Measurements from ENCODE around the gene CCHCR1.
"Not testable (repeated sequence)": the region's sequence is repeated elsewhere in the genome, so short reads cannot be mapped to it uniquely, and the experiment has no call there.

CCHCR1 gene

DNA sequence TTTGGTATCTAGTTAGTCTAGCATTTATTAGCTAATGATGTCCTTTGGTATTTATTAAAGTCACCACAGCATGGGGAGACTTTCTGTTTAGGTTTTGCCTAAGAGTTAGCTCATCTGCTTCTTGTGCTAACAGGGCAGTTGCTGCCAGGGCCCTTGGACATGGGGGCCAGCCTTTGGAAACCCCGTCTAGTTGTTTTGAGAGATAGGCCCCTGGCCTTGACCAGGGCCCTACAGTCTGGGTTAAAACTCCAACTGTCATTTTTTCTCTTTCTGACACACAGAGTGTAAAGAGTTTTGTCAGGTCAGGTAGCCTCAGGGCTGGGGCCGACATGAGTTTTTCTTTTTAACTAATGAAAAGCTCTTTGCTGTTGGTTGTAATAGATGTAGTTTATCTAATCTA lies 25.7 kb upstream of the CCHCR1 start:
- not testable (repeated sequence) for DNase-seq

DNA sequence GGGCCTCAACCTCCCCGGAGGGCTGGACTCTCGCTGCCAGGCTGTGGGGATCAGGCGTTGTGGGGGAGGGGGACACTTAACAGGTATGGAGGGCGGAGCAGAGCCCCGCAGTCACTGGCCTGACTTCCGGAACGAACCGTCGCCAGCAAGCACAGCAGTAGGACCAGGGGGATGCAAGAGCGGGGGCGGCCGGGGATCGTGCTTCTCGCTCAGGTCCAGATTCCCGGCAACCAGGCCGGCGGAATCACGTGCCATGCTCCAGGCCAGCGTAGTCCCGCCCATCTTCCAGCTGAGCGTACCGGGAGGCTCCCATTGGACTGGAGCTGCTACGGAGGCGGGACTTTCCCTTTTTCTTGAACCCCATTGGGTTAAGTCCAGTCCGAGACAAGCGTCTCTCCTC lies 22.9 kb upstream of the CCHCR1 start:
- peak; percentile 71 to 81 for DNase-seq

DNA sequence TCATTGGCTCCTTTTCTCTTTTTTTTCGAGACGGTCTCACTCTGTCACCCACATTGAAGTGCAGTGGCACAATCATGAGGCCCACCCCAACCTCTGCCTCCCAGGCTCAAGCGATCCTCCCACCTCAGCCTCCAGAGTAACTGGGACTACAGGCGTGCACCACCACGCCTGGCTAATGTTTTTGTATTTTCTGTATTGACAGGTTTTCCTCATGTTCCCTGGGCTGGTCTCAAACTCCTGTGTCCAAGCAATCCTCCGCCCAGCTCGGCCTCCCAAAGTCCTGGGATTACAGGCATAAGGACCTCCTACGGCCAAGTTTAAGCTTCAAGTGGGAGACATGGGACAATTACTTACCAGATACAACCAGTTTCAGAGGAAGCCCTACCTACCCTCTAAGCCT lies 22.3 kb upstream of the CCHCR1 start:
- no peak for DNase-seq

DNA sequence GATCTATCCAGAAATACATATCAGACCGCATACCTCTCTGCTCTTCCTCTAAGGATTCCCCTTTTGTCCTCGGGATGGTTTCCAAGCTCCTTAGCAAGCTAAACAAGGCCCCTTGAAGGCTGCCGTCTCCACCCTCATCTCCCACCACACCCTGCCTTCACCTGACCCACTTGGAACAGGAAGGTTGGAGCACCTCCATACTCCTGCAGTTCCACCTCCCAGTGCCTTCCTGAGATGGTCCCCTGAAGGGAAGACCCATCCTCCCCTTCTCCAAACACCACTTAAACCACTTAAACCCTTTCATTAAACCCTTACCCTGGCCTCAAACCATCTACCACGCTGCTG lies 21.4 kb upstream of the CCHCR1 start:
- DNase-seq, result no peak

DNA sequence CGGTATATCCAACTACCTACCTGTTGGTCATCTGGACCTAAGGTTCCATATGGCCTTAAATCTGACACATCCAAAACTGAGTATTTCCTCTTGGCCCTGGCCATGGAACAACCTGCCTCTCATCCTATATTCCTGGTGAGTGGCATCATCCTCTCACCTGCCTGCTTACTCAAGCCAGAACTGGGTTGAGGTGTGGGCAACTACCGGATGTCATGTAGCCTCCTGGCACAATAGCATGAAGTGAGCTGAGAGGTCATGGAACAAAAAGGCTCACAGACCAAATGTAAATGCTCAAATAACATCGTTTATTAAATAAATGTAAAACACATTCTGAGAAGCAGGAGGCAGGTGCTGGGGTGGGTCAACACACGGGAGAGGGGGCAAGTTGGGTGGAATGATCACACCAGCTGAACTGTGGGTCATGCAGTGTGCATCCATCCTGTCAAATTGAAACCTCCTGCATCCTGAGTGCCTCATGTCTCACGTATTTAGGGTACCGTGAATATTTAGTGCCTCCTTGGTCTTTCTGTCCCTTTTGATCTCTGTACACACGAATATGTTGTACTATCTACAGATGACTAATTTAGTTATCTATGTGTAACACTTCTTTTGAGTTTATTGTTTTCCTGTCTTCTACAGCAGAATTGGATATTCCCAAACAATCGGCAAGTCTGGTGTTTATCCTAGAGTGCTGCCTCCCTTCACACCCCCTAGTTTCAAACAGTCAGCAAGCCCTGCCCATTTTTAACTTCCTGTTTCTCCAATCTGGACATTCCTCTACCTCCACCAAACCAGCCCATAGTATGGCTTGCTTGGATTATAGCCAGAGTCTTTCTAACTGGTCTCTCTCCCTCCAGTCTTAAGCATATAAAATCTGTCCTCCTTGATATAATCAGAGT lies 20.8 kb upstream of the CCHCR1 start:
- DNase-seq, result no peak

DNA sequence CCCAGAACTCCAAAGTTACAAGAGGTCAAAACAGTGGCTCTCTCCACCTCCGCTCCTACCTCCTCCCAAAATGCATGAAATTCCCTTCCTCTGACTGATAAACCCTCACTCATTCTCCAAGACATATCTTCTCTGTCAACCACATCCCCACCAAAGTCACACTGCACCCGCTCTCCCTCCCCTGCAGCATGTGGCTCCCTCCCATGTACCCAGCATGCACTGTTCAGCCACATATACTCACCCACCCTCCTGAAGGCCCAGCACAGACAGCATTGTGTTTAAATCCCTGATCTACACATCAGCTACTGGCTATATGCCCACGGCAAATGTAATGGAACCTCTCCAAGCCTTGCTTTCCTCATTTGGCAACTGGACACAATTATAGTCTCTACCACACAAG lies 18.4 kb upstream of the CCHCR1 start:
- DNase-seq, result no peak

DNA sequence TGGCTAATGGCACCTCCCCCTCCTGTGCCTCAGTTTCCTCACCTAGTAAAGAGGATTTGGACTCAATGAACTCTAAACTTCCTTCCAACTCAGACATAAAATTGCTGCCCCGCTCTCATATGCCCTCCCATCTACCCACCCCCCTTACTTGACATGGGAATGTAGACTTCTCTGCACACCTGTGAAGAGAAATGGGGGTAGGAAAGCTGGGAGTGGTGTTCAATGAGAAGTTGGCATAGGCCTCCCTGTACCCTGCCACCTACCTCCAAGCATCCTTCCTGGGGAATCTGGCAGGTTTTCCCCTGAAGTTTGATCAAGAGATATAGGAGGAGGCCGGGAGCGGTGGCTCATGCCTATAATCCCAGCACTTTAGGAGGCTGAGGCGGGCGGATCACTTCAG lies 16.8 kb upstream of the CCHCR1 start:
- no peak for DNase-seq

DNA sequence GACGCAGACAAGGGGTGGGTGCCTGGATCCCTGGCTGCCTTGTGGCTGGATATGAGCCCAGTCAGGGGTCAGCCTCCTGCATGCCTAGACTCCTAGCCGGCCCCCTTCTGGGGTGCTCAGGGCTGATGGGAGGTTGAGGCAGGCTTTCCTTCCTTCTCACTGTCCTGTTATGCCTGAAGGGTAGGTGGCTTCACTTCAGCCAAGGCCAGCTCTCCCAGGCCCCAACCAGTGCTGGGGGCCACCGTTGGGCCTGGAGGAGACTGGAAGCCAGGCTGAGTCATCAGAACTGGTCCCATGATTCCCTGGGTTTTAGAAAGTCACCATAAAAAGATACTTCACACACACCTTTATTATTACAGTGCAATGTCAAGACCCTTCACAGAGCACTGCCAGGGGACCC lies 15.8 kb upstream of the CCHCR1 start:
- DNase-seq, result no peak

DNA sequence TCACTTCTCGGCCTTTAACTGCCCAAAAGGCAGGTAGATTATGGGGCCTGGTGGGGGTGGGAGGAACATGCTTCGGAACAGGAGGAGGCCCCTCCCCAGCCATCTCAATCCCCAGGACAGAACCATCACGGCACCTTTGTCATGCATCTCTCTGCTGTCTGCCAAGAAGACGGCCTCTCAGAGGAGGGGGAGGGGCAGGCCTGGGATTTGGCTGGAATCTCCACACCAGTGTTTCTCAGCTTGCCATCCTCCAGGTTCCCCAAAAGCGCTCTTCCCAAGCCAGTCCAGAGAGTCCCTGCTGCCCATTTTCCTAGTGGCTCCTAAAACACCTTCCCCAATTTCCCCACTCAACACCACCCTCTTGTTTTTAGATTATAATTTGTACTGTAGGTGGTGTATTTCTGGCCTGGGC lies 15.4 kb upstream of the CCHCR1 start:
- DNase-seq, result no peak

DNA sequence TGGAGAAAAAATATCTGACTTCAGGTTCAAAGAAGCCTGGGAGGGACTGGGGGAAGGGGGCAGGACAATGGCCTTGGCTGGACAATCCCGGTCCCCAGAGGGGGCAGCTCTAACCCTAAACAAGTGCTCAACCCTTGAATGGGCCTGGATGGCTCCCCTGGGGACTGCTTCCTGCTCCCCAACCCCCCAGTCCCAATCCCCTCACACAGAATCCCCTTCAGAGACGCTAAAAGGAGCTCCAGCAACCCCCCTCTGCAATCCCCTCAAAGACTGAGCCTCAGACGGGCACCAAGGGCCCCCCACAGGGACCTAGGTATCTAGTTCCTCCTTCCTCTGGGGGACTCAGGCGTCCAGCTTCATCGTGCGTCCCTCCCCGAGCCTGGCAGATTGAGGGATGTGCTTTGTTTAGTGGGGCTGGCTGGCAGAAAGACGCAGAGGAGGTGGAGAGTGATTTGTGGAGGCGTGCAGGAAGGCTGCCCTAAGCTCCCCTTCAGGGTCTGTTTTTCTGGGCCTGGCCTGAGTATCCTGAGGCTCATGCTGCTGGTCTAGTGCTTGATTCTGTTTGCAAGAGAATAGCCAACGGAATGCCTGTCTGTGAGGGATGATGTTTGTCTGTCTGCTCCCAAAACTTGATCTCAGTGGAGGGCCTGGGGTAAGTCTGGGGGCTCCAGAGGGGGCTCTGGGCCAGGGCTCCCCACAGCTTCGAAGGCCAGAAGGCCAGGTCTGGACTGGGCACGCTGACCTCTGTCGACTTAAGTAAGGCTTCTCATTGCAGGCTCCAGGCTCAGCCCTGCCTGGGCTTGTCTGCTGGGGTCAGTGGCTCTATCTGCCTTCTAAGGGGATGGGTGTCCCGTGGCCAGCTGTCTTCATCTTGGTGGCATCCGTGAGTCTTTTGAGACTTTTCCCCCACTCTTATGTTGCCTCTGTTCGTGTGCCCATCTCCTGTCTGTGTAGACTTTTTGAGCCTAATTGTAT lies 14.6 kb upstream of the CCHCR1 start:
- no peak for DNase-seq

DNA sequence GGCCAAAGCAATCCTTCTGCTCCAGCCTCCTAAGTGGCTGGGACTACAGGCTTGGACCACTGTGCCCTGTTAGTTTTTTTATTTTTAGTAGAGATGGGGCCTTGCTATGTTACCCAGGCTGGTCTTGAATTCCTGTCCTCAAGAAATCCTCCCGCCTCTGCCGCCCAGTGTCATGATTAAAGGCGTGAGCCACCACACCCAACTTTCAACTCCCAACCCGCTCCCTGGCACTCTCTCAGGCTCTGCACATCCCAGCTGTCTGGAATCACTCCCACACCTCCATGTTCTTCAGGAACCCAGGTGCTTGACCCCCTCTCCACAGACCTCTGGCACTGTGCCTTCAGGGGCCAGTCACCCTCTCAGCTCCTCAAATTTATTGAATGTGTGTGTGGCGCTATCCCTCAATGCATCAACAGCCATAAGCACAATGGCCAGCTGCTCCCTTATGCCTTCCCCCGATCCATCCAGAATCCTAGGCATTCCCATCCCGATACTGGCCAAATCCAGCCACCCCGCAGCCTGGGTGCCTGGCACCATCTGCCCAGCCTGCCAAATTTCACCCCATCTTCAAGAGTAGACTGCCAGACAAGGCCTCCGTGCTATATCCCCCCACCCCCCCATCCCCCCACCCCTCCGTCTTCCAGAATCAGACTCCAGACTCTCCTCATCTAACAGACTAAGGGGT lies 13.5 kb upstream of the CCHCR1 start:
- no peak for DNase-seq

DNA sequence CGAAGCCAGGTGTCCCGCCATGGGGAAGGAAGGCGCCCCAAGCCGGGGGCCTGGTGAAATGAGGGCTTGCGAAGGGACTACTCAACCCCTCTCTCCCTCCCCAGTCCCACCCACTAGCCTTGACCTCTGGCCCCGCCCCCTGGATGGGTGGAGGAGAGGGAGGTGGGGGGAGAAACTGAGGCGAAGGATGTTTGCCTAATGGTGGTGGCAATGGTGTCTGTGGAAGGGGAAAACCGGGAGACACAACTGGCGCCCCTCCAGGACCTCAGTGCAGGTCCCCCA lies 12.9 kb upstream of the CCHCR1 start, which contains the start of gene POU5F1:
Gene POU5F1, minus strand, starts transcription at position 83 of the 282 bp plus-strand sequence. Its CDS starts 62 bp downstream, at position 21.
- no peak for DNase-seq

DNA sequence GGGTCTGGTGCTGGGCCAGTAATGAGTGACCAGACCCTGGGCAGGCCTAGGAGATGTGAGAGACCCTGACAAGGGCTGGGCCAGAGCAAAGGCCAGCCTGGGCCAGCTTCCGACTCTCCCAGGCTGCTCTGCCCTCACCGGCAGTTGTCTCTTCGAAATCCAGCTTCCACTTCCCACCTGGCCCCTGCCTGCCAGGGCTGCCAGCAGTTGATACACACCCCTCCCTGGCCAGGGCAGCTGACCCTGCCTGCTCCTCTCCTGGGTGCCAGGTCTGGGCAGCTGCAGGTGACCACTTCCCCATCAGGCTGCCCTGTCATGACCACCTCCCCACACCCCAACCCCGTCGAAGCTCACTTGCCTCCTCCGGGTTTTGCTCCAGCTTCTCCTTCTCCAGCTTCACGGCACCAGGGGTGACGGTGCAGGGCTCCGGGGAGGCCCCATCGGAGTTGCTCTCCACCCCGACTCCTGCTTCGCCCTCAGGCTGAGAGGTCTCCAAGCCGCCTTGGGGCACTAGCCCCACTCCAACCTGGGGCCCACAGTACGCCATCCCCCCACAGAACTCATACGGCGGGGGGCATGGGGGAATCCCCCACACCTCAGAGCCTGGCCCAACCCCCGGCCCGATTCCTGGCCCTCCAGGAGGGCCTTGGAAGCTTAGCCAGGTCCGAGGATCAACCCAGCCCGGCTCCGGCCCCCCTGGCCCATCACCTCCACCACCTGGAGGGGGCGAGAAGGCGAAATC lies 12.4 kb upstream of the CCHCR1 start:
- not testable (repeated sequence) for DNase-seq

DNA sequence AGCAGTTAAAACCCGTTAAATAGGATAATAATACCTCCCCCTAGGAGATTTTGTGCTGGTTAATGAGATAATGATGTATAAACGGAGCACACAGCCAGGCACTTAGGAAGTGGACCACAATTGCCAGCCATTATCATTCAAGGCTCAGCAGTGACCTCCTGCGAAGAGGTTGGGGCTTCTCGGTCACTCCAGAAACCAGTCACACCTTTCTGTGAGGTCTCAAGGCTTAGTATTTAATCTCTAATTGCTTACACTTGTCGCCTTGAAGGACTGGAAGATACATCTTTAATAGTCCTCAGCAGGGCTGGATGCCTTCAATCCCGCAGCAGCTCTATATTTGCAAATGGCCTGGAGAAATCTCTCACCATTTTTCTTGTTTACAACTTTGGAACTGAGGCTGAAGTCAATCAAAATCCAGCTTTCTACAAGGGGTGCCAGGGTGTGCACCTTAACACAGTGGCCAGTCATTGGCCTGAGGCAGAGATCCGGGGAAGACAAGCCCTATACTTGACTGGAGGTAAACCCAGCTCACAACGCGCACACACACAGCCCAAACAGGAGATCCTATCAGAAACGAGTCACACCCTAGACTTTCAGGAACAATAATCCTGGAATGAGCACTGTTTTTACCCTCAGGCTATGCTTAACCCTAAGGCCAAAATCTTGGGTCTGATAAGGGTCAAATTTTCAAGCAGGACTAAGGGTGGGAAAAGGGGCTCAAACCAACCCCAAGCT lies 11.7 kb upstream of the CCHCR1 start:
- no peak for DNase-seq

DNA sequence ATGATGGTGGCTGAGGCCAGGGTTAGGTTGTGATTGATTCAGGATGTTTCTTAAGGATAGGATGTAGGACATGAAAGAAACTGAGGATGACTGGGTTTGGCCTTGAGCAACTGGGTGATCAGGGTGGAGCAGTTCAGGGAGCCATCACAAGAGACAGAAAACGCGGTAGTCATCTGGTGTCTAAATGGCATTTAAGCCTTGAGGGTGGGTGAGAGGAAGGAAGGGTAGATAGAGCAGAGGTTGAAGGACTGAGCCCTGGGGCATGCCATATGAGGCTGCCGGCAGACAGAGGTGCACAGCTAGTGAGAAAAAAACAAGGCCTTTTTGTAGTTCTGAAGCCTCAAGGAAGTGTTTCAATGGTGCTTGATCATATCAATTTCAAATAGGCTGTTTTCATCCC lies 11.0 kb upstream of the CCHCR1 start:
- no peak for DNase-seq

DNA sequence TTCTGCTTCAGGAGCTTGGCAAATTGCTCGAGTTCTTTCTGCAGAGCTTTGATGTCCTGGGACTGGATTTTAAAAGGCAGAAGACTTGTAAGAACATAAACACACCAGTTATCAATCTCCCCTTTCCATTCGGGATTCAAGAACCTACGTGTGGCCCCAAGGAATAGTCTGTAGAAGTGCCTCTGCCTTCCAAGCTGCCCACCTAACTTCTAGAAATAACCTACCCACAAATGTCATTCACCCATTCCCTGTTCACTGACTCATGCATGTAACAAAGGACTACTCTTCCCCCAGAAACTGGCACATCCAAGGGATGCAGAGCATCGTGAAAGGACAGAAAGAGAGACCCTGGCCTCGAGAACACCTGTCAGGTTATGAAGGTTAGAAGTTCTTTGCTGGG lies 8.4 kb upstream of the CCHCR1 start:
- DNase-seq, result no peak

DNA sequence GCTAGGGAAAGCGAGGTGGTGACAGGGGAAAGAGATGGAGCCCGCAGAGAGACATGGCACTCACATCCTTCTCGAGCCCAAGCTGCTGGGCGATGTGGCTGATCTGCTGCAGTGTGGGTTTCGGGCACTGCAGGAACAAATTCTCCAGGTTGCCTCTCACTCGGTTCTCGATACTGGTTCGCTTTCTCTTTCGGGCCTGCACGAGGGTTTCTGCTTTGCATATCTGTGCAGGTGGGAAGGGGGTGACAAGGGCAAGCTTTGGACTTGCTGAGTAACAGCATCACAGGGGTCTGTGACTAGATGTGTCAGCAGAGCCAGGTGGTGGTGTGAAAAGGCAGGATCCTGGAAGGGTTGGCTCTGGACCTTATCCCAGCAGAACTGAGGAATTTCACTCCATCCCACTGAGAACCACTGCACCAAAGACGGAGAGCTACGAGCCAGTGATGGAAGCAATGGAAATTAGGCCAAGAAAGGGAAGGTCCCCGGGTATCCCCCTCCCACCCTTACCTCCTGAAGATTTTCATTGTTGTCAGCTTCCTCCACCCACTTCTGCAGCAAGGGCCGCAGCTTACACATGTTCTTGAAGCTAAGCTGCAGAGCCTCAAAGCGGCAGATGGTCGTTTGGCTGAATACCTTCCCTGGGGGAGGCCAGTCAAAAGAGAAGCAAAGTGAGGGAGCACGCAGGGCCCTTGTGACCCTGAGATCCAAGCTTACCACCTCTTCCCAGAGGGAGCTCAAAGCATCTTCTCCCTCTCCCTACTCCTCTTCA lies 7.6 kb upstream of the CCHCR1 start:
- DNase-seq, result not testable (repeated sequence)

DNA sequence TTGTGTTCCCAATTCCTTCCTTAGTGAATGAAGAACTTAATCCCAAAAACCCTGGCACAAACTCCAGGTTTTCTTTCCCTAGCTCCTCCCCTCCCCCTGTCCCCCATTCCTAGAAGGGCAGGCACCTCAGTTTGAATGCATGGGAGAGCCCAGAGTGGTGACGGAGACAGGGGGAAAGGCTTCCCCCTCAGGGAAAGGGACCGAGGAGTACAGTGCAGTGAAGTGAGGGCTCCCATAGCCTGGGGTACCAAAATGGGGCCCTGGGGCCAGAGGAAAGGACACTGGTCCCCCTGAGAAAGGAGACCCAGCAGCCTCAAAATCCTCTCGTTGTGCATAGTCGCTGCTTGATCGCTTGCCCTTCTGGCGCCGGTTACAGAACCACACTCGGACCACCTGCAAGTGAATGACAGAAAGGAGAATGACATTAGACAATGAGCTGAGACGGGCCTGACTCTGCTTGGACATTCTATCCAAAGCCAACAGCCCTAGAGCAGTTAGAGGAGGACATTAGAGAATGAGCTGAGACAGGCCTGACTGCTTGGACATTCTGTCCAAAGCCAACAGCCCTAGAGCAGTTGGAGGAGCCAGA lies 7.0 kb upstream of the CCHCR1 start:
- not testable (repeated sequence) for DNase-seq

DNA sequence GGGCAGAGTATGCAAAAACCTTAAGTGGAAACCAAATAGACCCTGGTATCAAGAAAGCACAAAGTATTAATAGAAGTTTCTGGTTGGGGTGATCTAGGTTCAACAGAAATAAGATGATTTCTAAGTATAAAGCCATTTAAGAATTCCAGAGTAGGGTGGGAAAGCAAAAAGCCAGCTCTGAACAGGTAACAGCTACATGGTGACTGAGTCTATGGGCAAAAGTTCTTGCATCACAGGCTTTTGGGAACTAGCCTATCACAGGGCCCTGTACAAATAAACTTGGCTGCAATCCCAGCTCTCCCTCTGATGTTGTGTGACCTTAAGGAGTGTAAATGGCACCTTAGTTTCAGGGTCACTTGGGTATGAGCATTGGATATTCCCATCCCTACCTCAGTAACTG lies 6.3 kb upstream of the CCHCR1 start:
- no peak for DNase-seq

DNA sequence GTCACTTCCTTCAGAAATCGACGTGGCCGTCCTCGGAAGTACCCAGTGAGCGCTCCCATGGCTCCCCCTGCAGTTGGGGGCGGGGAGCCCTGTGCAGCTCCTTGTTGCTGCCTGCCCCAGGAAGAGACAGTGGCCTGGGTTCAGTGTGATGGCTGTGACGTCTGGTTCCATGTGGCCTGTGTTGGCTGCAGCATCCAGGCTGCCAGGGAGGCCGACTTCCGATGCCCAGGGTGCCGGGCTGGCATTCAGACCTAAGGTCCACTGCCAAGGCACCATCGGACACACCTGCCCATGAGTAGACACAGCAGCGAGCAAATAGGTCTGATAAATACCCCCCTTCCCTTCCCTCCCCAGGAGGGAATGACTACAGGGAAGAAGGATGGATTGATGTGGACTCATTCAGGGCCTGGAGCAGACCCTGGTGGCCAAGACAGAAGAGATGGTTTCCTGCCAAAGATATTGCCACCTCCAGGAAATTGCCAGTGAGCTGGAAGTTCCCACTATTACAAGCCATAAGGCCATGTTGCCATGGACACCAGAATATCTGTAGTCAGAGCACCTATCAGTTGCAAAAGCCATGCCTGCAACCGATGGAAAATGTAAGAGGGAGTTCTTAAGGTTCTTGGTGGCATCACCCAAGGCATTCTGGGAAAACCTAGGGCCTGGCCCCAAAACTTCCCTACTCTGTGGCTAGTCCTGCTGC lies 5.0 kb upstream of the CCHCR1 start:
- DNase-seq, result no peak

Data from CD4-positive, alpha-beta T cell treated with Interleukin-1 beta for 1 hour (primary cell).